ENCODE measurements around the gene GOLT1A. TPM values are rescaled to one million over a fixed set of nuclear protein-coding genes. Genes with fewer than 3 reads are reported as not detected.

The GOLT1A gene
- polyA plus RNA-seq, 1 donor from 2014 or later: not detected

DNA sequence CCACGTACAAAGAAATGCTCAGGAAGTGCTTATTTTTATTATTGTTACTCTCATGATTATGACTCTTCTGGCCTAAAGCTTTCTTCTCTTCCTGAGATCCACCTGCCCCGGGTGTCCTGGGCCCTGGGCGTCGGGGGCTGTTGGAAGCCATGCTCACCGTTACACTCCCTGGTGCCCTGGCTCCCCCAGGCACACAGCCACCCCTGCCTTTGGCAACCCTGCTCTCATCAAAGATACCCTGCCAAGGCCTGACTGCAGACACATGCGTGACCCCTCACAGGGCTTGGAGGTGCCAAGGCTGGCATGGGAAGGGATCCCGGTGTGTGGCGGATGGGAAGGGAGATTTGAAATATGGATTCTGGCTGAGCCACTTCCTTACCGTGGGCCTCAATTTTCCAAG, 14.2 kb downstream of the GOLT1A start:
- Histone ChIP-seq H3K4me2 (ENCODE audit: low read length) (no peak overlapping the region), H3K27me3 (ENCODE audit: insufficient read depth, low read depth, low read length) (no peaks in the 10 kb centered on the region), H3K79me2 (replicated peaks; ENCODE audit: insufficient read depth, low read length) (no peaks in the 10 kb centered on the region), H3K9me2 (ENCODE audit: insufficient read depth, low read length) (no peaks in the 10 kb centered on the region), H3K9me3 (ENCODE audit: low read length) (no peaks in the 10 kb centered on the region), H4K20me1 (ENCODE audit: insufficient read depth) (no peaks in the 10 kb centered on the region), H3F3A (ENCODE audit: insufficient read depth, low read length, poor library complexity, severe bottlenecking) (no peaks in the 10 kb centered on the region), H3K4me3 (ENCODE audit: low read length) (no peak overlapping the region), H3K27ac (ENCODE audit: low read length) (no peak overlapping the region), H2AFZ (ENCODE audit: low read depth, low read length) (no peak overlapping the region), H3K9ac (ENCODE audit: low read length) (no peak overlapping the region), H3K36me3 (ENCODE audit: insufficient read depth, low read length) (no peaks in the 10 kb centered on the region)
- TF ChIP-seq RAD21 (conservative IDR thresholded peaks at IDR 0.05) (no peak), POLR2AphosphoS5 (IDR thresholded peaks at IDR 0.05) (no peak), SMC3 (conservative IDR thresholded peaks at IDR 0.05; ENCODE audit: poor library complexity) (no peak), EP300 (conservative IDR thresholded peaks at IDR 0.05; ENCODE audit: poor library complexity, severe bottlenecking) (no peak), MXI1 (conservative IDR thresholded peaks at IDR 0.05; ENCODE audit: poor library complexity, severe bottlenecking) (no peak), EZH2 (IDR thresholded peaks at IDR 0.05; ENCODE audit: borderline replicate concordance, insufficient read depth, low read length, poor library complexity, severe bottlenecking) (no peak), TAF1 (IDR thresholded peaks at IDR 0.05; ENCODE audit: low read depth) (no peak)
- TF ChIP-seq, protein P1, sequence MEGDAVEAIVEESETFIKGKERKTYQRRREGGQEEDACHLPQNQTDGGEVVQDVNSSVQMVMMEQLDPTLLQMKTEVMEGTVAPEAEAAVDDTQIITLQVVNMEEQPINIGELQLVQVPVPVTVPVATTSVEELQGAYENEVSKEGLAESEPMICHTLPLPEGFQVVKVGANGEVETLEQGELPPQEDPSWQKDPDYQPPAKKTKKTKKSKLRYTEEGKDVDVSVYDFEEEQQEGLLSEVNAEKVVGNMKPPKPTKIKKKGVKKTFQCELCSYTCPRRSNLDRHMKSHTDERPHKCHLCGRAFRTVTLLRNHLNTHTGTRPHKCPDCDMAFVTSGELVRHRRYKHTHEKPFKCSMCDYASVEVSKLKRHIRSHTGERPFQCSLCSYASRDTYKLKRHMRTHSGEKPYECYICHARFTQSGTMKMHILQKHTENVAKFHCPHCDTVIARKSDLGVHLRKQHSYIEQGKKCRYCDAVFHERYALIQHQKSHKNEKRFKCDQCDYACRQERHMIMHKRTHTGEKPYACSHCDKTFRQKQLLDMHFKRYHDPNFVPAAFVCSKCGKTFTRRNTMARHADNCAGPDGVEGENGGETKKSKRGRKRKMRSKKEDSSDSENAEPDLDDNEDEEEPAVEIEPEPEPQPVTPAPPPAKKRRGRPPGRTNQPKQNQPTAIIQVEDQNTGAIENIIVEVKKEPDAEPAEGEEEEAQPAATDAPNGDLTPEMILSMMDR (IDR thresholded peaks at IDR 0.05; ENCODE audit: poor library complexity, severe bottlenecking): no peak
- TF ChIP-seq, protein P2, sequence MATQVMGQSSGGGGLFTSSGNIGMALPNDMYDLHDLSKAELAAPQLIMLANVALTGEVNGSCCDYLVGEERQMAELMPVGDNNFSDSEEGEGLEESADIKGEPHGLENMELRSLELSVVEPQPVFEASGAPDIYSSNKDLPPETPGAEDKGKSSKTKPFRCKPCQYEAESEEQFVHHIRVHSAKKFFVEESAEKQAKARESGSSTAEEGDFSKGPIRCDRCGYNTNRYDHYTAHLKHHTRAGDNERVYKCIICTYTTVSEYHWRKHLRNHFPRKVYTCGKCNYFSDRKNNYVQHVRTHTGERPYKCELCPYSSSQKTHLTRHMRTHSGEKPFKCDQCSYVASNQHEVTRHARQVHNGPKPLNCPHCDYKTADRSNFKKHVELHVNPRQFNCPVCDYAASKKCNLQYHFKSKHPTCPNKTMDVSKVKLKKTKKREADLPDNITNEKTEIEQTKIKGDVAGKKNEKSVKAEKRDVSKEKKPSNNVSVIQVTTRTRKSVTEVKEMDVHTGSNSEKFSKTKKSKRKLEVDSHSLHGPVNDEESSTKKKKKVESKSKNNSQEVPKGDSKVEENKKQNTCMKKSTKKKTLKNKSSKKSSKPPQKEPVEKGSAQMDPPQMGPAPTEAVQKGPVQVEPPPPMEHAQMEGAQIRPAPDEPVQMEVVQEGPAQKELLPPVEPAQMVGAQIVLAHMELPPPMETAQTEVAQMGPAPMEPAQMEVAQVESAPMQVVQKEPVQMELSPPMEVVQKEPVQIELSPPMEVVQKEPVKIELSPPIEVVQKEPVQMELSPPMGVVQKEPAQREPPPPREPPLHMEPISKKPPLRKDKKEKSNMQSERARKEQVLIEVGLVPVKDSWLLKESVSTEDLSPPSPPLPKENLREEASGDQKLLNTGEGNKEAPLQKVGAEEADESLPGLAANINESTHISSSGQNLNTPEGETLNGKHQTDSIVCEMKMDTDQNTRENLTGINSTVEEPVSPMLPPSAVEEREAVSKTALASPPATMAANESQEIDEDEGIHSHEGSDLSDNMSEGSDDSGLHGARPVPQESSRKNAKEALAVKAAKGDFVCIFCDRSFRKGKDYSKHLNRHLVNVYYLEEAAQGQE (IDR thresholded peaks at IDR 0.05; ENCODE audit: borderline replicate concordance): no peak

DNA sequence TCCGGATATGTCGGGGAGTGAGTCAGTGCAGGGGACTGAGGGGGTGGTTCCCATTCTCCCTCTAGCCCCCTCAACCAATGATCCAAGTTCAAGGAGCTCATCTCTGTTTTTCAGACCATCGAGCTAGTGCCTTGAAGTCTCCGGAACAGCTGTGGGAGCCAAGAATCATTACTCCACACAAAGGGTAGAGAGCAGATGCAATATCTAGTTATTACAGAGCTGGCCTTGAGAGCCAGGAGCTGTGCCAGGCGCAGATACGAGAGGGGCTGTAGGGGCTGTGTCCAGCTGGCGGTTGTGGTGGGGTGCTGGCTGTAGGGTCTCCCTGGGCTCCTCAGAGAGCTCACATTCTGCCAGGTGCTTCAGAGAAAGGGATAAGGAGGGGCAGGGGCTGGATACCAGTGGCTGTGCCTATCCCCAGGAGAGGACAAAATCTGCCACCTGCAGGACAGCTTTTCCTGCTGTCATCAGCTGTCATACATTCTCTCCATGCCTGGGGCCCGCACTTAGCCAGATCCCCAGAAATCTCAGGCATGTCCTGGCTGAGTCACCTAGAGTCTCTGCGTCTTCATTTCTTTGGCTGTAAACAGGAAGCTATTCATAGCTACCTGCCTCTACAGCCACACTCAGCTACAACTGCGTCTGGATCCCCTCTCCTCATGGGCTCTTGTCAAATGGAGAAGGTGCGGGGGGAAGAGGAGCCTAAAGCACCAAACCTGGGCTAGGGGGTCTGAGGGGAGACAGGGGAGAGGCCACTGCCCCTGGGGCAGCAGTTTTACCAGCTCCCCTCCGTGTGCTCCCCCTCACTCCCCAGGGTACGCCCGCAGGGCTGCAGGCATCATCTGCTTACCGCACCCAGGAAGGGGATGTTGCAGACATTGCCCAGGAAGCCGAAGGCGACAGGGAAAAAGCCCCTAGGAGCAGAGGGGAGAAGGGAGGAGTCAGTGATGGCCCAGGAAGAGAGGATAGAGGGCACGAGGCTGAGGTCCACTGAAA, 15.1 kb downstream of the GOLT1A start:
- H3K36me3 ChIP-seq (ENCODE audit: insufficient read depth, low read length): no peaks in the 10 kb centered on the region
- no peaks in the 10 kb centered on the region for H3K79me2 ChIP-seq (replicated peaks; ENCODE audit: insufficient read depth, low read length)
- TF ChIP-seq RAD21 (conservative IDR thresholded peaks at IDR 0.05) (no peak), TAF1 (IDR thresholded peaks at IDR 0.05; ENCODE audit: low read depth) (no peak), EP300 (conservative IDR thresholded peaks at IDR 0.05; ENCODE audit: poor library complexity, severe bottlenecking) (no peak), POLR2AphosphoS5 (IDR thresholded peaks at IDR 0.05) (no peak), MXI1 (conservative IDR thresholded peaks at IDR 0.05; ENCODE audit: poor library complexity, severe bottlenecking) (no peak), EZH2 (IDR thresholded peaks at IDR 0.05; ENCODE audit: borderline replicate concordance, insufficient read depth, low read length, poor library complexity, severe bottlenecking) (no peak), SMC3 (conservative IDR thresholded peaks at IDR 0.05; ENCODE audit: poor library complexity) (no peak)
- TF ChIP-seq, protein P2 (IDR thresholded peaks at IDR 0.05; ENCODE audit: borderline replicate concordance): no peak
- TF ChIP-seq, protein P1 (IDR thresholded peaks at IDR 0.05; ENCODE audit: poor library complexity, severe bottlenecking): no peak
- H3K4me3 ChIP-seq (ENCODE audit: low read length): no peak overlapping the region
- H3K27ac ChIP-seq (ENCODE audit: low read length): no peak overlapping the region
- H3K9me3 ChIP-seq (ENCODE audit: low read length): no peaks in the 10 kb centered on the region
- H3K27me3 ChIP-seq (ENCODE audit: insufficient read depth, low read depth, low read length): no peaks in the 10 kb centered on the region
- no peak overlapping the region for H3K4me2 ChIP-seq (ENCODE audit: low read length)
- no peak overlapping the region for H2AFZ ChIP-seq (ENCODE audit: low read depth, low read length)
- H3K9me2 ChIP-seq (ENCODE audit: insufficient read depth, low read length): no peaks in the 10 kb centered on the region
- no peak overlapping the region for H3K9ac ChIP-seq (ENCODE audit: low read length)
- no peaks in the 10 kb centered on the region for H3F3A ChIP-seq (ENCODE audit: insufficient read depth, low read length, poor library complexity, severe bottlenecking)
- no peaks in the 10 kb centered on the region for H4K20me1 ChIP-seq (ENCODE audit: insufficient read depth)

All from neural cell (in vitro differentiated cells).